GM19455 (cell line): ENCODE data around the gene MRGPRF.

Experiments used
- ATAC-seq: cut with Tn5 transposase; IDR thresholded peaks from one replicate; pipeline ENCODE4 v1.9.1; 2021; ENCODE audit not compliant: unreplicated experiment

The MRGPRF gene

DNA sequence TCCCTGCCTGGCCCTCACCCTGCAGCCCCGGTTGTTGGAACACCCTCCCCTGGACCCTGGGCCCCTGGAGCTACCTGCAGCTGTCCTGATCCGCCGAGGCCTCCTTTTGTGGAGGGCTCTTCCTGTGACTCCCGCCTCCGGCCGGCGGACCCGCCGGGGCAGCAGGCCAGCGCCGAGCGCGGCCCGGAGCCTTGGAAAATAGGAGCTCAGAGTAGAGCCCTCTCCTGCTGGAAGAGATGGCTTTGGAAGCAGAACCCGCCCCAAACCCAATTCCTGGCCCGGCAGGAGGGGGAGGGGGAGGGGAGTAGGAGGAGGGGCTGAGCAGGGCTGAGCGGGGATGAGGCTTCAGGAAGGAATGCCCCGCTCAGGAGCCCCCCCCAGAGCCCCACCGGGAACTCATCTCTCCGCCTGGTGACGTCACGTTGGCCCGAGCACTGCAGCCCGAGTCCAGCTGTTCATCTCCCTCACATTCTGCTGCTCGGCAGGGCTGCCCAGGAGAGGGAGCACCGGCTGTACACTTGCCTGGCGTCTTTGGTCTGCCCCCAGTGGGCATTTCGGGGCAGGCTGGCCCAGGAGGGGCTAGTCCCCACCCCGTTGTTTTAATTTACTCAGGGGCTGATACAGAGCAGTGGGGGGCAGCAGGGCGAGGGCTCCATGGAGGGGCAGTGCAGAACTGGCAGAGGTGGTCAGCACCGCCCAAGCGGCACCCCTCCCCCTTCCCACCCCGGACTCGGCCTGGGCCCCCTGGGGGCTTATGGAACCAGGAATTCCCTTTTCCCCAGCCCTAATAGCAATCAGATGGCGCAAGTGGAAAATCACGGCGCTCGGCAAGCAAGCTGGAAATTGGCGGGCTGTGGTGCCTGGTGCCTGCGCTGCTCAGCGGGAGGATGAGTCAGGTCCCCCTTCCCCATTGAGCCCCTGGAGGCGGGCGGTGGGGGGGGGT, at the start of gene MRGPRF:
Gene MRGPRF, minus strand, starts transcription at position 238 of the 943 bp plus-strand sequence. CDS start 3,345 bp downstream, outside the sequence.
- ATAC-seq: no peak

DNA sequence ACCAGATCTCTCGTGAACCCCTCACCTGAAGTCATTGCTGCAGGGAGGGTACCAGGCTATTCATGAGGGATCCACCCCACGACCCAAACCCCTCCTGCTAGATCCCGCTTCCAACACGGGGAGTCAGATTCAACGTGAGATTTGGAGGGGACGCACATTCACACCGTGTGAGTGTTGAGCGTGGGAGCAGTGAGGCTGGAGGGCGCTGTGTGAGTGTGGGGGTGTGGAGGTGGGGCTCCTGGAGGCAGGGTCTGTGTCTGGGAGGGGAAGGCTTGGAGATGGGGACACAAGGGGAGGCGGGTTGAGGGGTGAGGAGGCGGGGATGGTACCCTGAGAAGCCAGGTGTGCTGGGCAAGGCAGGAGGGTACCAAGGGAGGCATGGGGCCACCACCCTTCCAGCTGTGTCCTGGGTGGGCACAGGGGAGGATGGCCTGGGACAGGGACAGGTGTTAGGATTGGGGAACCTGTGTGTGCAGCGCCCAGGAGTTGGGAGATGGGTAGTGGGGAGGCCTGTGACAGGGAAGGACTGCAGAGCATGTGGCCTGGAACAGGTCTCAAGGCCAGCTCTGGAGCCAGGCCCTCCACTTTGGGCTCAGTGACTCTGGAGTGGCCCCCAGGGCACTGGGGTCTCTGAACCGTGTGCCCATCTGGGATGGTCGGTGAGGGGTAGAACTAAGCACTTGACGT, 49.3 kb upstream of the MRGPRF start:
- no peak for ATAC-seq

DNA sequence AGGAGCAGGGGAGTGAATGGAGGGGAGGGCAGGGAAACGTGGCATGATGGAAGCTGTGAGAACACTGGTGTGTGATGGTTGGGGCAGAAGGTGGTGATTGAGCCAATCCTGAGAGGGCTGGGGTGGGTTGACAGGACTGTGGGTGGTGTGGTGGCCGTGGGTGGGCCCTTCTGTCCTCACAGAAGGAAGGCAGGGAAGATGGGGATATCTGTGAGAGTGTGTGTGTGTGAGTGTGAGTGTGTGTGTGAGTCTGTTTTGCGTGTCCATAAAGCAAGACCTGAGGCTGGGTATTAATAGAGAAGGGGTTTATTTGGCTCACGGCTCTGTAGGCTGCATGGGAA, 48.6 kb upstream of the MRGPRF start:
- ATAC-seq: no peak

- no peak for ATAC-seq
Observed at GRCh38 chr11:69060806-69061712, 48.0 kb upstream of the MRGPRF start.

- no peak for ATAC-seq
Observed at GRCh38 chr11:69059985-69060384, 46.9 kb upstream of the MRGPRF start.

DNA sequence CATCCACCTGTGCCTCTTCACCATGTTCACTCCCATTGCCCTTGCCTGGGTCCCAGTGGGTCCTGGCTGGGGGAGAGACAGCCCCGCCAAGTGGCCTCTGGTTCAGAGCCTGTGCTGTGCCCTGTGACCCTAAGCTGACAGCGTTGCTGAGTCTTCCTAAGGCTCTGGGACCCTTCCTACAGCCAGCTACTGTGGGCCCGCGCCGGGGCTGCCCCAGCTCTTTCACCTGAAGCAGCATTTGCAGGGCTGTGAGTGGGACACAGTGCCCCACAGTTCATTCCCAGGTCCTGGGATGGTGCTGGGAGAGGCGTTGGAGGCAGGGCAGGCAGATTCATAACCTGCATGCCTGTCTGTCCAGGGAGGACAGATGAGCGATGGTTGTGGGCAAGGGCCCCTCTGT, 46.4 kb upstream of the MRGPRF start:
- ATAC-seq: no peak

- ATAC-seq: no peak
Observed at GRCh38 chr11:69058511-69059270, 45.6 kb upstream of the MRGPRF start.

DNA sequence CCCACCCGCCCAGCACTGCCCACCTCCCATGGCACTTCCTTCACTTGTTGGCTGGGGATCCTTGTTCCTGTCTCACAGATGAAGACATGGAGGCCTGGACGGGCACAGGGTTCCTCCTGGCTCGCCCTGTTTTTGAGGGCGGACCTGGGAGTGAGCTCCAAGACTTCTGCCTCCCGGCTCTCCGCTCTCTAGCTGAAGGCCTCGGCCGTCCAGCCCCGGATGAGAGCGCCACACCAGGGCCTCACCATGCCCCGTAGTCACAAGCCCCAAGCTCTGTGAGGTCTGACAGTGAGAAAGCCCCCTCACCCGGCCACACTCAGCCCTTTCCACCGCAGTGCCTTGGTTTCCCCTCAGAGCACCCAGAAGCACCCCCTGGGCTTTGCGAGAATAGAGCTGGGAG, 44.8 kb upstream of the MRGPRF start:
- ATAC-seq: no peak

DNA sequence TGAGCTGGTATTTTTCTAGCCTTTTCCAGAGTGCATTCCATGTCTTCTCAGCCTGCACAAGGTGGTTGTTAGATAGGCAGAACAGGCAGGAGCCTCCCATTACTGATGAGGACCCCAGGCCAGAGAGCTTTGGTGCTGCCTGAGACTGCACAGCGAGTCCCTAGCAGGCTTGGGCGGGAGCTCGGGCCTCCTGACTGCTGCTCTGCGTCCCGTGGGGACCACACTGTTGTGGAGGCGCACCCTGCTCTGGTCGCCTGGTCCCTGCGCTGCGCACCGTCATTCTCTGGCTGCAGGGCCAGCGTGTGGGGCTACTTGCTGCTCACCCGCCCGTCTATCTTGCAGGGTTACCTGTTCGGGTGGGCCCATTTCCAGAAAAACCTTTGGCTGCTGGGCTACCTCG, 44.2 kb upstream of the MRGPRF start:
- no peak for ATAC-seq

DNA sequence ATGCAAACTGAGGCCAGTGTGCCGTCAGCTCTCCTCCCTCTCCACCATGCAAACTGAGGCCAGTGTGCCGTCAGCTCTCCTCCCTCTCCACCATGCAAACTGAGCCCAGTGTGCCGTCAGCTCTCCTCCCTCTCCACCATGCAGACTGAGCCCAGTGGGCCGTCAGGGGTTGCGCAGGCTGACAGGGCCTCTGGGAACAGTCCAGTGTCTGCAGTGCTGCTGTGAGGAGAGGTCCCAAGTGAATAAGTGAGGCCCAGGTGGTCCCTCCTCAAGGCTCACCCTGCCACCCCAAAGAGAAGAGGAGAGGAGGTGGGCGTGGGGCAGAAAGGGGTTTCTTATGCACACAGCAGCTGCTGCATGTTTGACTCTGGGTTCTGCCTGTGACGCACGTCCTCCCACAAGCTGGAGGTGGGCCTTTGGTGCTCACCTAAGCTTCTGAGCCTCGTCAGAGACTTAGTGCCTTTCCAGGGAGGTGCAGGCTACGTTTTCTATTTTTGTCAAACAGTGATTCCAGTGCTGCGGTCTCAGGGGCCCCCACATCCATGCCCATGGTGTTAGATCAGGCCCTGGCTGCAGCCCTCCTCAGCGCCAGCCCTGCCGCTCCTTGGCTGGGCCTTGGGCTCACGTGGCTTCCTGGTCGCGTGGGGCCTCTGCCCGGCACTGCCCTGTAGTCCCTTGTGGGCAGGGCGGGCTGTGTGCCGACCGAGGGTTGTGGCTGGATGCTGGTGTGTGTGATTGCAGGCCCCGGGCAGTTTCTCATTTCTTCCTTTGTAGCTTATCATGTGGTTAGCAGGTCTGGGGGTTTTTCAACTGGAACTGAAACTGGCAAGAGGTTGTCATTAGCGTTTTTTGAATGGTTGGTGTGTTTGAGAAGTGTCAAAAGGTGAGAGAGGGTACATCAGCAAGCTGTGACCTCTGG, 42.8 kb upstream of the MRGPRF start:
- ATAC-seq: peak; percentile 51

DNA sequence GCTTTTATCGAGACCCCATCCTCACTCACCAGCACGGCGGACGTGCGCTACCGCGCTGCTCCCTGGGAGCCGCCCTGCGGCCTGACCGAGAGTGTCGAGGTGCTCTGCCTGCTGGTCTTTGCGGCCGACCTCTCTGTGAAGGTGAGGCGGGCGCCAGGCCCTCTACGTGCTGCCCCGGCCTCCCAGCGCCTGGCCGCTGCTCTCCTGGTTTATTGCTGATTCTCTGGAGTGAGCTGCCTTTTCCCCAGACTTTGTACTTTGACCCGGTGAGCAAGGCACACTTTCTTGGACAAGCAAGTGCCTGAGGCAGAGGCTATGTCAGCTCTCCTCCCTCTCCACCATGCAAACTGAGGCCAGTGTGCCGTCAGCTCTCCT, 42.2 kb upstream of the MRGPRF start:
- ATAC-seq: no peak

- no peak for ATAC-seq
Observed at GRCh38 chr11:69054397-69055211, 41.6 kb upstream of the MRGPRF start.

DNA sequence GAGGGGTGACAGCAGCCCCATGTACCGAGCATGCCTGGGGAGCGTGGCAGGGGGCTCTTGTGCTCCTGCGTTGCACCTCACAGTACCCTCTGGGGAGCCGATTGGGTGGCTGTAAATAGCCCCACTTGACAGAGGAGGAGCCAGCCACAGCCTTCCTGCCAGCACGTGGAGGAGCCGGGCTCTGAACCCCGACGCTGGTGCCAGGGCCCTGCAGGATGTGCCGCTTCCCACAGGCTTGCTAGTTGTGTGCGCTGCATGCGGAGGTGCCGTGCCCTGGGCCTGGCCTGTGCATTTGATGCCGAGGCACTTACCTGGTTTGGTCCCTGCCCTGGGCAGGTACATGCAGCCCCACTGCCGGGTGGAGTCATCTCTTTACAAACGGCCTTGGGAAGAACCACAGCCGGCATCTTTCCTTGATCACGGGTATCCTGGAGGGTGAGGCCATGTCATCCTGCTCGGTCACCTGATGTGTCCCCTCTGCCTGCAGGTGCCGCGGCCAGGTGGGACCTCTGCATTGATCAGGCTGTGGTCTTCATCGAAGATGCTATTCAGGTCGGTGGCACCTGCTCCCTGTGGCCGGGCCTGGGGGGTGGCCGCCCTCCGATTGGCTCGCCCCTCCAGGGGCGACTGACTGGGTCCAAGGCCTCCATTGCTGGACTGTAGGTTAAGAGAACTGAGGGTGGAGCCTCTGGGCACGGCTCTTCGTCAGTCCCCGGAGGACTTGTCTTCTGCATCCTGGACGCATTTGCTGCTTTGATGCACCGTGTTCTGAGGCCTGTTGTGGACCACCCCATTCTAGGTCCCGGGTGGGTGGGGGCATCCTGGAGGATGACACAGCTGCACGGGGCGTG, 40.7 kb upstream of the MRGPRF start:
- no peak for ATAC-seq

- ATAC-seq: no peak
Observed at GRCh38 chr11:69053169-69053477, 40.1 kb upstream of the MRGPRF start.

DNA sequence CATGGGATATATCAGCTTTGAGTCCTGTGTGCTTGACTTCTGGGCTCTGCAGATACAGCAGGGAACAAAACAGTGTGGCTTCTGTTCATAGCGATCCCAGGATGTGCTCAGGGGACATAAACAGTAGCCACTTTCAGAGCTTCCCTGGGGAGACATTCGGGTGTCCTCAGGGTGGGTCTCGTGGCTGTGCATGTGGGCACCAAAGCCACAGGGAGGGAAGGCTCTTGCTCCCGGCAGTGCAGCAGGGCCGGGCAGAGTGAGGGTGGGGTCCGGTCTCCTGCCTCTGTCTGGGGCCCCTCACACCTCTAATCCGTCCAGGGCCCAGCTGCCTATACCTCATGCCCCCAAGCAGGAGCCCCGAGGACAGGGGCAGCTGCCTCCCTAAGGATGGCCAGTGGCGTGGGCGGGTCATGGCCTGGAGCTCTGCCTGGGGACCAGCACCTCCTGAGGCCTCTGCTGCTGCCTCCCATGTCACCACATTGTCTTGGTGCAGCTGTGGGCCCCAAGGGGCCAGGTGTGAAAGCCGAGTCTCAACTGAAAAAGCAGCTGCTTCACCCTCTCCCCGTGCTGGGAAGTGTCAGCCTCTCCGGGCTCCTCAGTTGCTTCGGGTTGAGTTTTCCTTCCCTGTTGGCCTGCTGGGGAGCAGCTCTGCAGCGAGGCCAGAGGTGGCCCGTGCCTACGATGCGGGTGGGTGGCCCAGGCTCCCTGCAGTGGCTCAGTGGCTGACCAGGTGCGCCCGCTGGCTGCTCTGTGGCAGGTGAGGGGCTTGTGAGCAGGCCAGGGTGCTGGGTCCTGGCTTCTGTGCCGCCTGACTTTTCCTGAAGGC, 39.5 kb upstream of the MRGPRF start:
- no peak for ATAC-seq

GRCh38 chr11:69051381-69052342, 38.6 kb upstream of the MRGPRF start:
- ATAC-seq: no peak
